OCI-M2 (cell line): ENCODE results near the gene C5orf63.
"Not testable (repeated sequence)": the region's sequence is repeated elsewhere in the genome, so short reads cannot be mapped to it uniquely, and the experiment has no call there.

Source experiments
- DNase-seq: peaks from one replicate; lab custom pipeline; 2025; ENCODE audit not compliant: unreplicated experiment; lab: John Stamatoyannopoulos, UW

C5orf63 gene

GRCh38 chr5:127076315-127077129 is 3.2 kb upstream of the C5orf63 start:
- DNase-seq = no peak

GRCh38 chr5:127074466-127074865 is 1.2 kb upstream of the C5orf63 start:
- DNase-seq = no peak

GRCh38 chr5:127070243-127070642 is 3.1 kb downstream of the C5orf63 start:
- no peak for DNase-seq

- DNase-seq = no peak
Measured at GRCh38 chr5:127068493-127069214, 4.6 kb downstream of the C5orf63 start.

- no peak for DNase-seq
Measured at GRCh38 chr5:127066721-127067120, 6.6 kb downstream of the C5orf63 start.

GRCh38 chr5:127064253-127064840 is 9.0 kb downstream of the C5orf63 start:
- no peak for DNase-seq

- DNase-seq = no peak
Measured at GRCh38 chr5:127063257-127063913, 9.9 kb downstream of the C5orf63 start.

- no peak for DNase-seq
Measured at GRCh38 chr5:127061956-127062355, 11.3 kb downstream of the C5orf63 start.

- DNase-seq = no peak
Measured at GRCh38 chr5:127061537-127061936, 11.8 kb downstream of the C5orf63 start.

GRCh38 chr5:127060470-127060985 is 12.8 kb downstream of the C5orf63 start:
- no peak for DNase-seq

- no peak for DNase-seq
Measured at GRCh38 chr5:127056896-127057295, 16.4 kb downstream of the C5orf63 start.

- DNase-seq = no peak
Measured at GRCh38 chr5:127055880-127056653, 17.2 kb downstream of the C5orf63 start.

- not testable (repeated sequence) for DNase-seq
Measured at GRCh38 chr5:127053551-127053950, 19.8 kb downstream of the C5orf63 start.

- no peak for DNase-seq
Measured at GRCh38 chr5:127053049-127053448, 20.3 kb downstream of the C5orf63 start.

- DNase-seq = no peak
Measured at GRCh38 chr5:127051591-127051990, 21.7 kb downstream of the C5orf63 start.

- no peak for DNase-seq
Measured at GRCh38 chr5:127046343-127047072, 26.8 kb downstream of the C5orf63 start.

- DNase-seq = no peak
Measured at GRCh38 chr5:127042593-127042992, 30.7 kb downstream of the C5orf63 start.

- no peak for DNase-seq
Measured at GRCh38 chr5:127041571-127041970, 31.7 kb downstream of the C5orf63 start.

GRCh38 chr5:127040796-127041520 is 32.3 kb downstream of the C5orf63 start:
- DNase-seq = no peak
